H7 (cell line): ENCODE data around the gene NTMT2. TPM values are rescaled to one million over a fixed set of nuclear protein-coding genes. Genes with fewer than 3 reads are reported as not detected.

Source experiments
- DNase-seq: peaks from one replicate; pipeline ENCODE4 v3.0.0; 2012
- H3K27me3 ChIP-seq: 2 replicates; pipeline ENCODE4 v1.6.0; 2011; ENCODE audit warnings: mild to moderate bottlenecking, low read length; ENCODE audit not compliant: control insufficient read depth, insufficient read depth
- H3K36me3 ChIP-seq: replicated peaks from 2 replicates; pipeline ENCODE4 v1.5.1; 2011; ENCODE audit warnings: low read length; ENCODE audit not compliant: control insufficient read depth, insufficient read depth
- H3K4me3 ChIP-seq: 2 replicates; pipeline ENCODE4 v1.5.1; 2011; ENCODE audit warnings: low read depth, mild to moderate bottlenecking, control low read depth, low read length, moderate library complexity; ENCODE audit not compliant: insufficient read depth
- total RNA-seq: library from RNA; depleted of rRNA; stranded (reverse); fragments of >200 nt; shearing (Covaris generic); gene quantifications from 2 replicates; pipeline ENCODE4 v1.2.3, GENCODE V29; 2014; rRNA removed

The NTMT2 gene
- total RNA-seq, 1 experiment from 2014 or later = 0.28 TPM

GRCh38 chr1:170210142-170210541, 64.4 kb downstream of the NTMT2 start:
- no peak overlapping the region for H3K4me3 ChIP-seq
- H3K36me3 ChIP-seq = no peaks in the 10 kb centered on the region
- H3K27me3 ChIP-seq = no peaks in the 10 kb centered on the region
- no peak for DNase-seq

- Histone ChIP-seq H3K27me3 (no peaks in the 10 kb centered on the region), H3K4me3 (no peak overlapping the region), H3K36me3 (no peaks in the 10 kb centered on the region)
- no peak for DNase-seq
These were observed 67.8 kb downstream of the NTMT2 start for GRCh38 chr1:170213596-170213995.

- Histone ChIP-seq H3K36me3 (no peaks in the 10 kb centered on the region), H3K4me3 (no peak overlapping the region), H3K27me3 (no peaks in the 10 kb centered on the region)
- DNase-seq = no peak
These were observed 68.6 kb downstream of the NTMT2 start for GRCh38 chr1:170214117-170215032.

- H3K4me3 ChIP-seq = no peak overlapping the region
- H3K36me3 ChIP-seq = no peaks in the 10 kb centered on the region
- no peak for DNase-seq
- no peaks in the 10 kb centered on the region for H3K27me3 ChIP-seq
These were observed 69.5 kb downstream of the NTMT2 start for GRCh38 chr1:170215072-170215885.

- no peaks in the 10 kb centered on the region for H3K36me3 ChIP-seq
- no peaks in the 10 kb centered on the region for H3K27me3 ChIP-seq
- H3K4me3 ChIP-seq = no peak overlapping the region
- no peak for DNase-seq
These were observed 71.9 kb downstream of the NTMT2 start for GRCh38 chr1:170217517-170218256.

GRCh38 chr1:170218257-170218650, 72.5 kb downstream of the NTMT2 start:
- Histone ChIP-seq H3K4me3 (no peak overlapping the region), H3K36me3 (no peaks in the 10 kb centered on the region), H3K27me3 (no peaks in the 10 kb centered on the region)
- DNase-seq = no peak

Other genes starting within 250 kb of the NTMT2 start
- 8.1 and 8.7 TPM in 2 replicates for gene KIFAP3, start 71.3 kb upstream of the NTMT2 start, total RNA-seq